Amniotic stem cell (primary cell): ENCODE measurements around the gene TRIM2.
A peak's percentile ranks its signal among the peaks of the same experiment; 100 is the strongest.
"Not testable (repeated sequence)": the region's sequence is repeated elsewhere in the genome, so short reads cannot be mapped to it uniquely, and the experiment has no call there.

Experiments used
- DNase-seq: peaks from one replicate; lab custom pipeline; 2025; lab: John Stamatoyannopoulos, UW

The TRIM2 gene

DNA sequence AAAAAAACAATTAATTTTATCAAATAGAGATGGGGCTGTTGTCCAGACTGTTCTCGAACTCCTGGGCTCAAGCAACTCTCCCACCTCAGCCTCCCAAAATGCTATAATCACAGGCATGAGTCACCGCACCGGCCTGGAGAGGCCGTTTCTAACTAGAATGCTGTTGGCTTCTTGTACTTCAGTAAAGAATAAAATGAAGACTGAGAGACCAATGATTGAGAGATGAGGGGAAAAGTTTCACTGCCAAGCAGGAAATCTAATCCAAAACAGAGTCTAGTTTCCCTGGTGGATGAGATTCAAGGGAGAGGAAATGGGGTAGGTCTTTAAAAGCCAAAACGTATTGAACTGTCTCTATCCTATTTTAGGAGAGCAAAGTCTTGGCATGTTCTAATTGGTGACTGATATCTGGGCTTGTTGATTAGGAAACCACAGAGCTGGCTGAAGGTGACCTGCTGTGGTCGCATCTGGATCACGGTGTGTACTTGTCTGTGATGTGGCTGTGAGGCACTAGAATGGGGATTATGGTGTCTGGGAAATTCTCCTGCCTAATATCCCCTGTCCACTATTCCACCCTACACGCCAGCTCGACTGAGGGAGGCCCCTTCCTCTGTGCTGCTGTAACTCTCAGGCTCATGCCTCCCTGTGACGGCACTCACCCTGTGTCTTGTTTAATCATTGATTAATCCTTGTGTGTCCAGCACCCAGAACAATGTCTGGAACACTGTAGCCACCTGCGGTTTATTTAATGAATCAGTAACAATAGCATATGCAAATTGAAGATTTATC lies 15.0 kb upstream of the TRIM2 start:
- DNase-seq = no peak

DNA sequence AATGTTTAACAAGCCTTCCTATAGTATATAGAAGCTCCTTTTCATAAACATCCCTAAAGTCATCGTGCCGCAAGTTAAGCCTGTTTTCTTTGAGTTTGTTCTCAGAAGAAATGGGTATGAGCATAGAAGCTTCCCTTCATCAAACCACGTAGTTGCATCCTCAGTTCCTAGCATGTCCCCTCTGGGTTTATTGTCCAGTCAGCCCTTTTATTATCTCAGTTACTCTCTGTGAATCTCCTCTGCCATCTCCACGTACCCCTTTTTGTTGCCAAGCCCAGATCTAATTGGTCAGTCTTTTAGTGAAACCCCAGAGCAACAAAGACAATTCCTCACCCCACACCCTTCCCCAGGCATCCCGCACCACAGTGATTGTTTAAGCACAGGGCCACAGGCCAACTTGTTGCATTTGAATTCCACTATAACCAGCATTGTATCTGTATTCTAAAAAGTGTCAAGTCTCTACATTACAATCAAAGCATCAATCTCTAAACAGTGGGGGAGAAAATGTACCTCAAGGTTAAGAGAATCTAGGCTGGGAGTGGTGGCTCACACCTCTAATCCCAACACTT lies 12.4 kb upstream of the TRIM2 start:
- DNase-seq = no peak

DNA sequence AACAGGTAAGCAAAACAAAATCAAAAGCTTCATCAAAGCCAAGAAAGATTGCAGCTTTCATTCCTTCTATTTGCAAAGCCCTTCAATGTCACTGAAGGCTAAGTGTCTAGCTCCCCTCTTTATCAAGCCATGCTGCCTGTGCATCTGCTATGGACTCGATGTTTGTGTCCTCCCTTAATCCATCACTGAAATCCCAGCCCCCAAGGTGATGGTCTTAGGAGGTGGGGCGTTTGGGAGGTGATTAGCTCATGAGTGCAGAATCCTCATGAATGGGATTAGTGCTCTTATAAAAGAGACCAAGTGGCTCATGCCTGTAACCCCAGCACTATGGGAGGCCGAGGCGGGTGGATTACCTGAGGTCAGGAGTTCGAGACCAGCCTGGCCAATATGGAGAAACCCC lies 6.9 kb upstream of the TRIM2 start:
- no peak for DNase-seq

DNA sequence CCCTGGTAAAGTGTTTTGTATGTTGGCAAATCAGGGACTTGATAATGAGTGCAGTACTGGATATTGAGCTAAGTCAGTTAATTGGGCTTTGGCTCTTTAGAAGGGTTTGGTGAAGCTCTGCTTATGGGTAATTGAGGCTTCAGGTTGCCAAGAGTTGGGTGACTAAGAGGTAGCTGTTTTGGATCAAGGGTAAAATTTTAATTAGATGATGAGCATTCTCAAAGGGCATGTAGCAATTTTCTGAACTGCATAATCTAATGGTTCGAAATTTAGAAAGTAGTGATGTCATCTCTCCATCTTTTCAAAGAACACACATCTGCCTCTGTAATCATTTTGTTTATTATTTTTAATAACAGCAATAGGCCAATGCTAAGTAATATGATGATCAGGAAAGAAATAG lies 5.5 kb upstream of the TRIM2 start:
- no peak for DNase-seq

DNA sequence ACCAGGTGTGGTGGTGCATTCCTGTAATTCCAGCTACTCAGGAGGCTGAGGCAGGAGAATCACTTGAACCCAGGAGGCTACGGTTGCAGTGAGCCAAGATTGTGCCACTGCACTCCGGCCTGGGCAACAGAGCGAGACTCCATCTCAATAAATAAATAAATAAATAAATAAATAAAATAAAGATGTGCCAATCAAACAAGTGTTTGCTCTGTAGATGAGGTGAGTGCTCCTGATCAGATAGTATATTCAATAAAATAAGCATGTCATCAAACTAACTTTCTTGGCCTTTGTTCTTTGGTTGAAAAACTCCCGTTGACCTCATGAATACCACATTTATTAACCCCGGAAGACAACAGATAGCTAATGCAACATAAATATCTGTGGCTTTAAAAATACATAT lies 497 bp upstream of the TRIM2 start:
- not testable (repeated sequence) for DNase-seq

DNA sequence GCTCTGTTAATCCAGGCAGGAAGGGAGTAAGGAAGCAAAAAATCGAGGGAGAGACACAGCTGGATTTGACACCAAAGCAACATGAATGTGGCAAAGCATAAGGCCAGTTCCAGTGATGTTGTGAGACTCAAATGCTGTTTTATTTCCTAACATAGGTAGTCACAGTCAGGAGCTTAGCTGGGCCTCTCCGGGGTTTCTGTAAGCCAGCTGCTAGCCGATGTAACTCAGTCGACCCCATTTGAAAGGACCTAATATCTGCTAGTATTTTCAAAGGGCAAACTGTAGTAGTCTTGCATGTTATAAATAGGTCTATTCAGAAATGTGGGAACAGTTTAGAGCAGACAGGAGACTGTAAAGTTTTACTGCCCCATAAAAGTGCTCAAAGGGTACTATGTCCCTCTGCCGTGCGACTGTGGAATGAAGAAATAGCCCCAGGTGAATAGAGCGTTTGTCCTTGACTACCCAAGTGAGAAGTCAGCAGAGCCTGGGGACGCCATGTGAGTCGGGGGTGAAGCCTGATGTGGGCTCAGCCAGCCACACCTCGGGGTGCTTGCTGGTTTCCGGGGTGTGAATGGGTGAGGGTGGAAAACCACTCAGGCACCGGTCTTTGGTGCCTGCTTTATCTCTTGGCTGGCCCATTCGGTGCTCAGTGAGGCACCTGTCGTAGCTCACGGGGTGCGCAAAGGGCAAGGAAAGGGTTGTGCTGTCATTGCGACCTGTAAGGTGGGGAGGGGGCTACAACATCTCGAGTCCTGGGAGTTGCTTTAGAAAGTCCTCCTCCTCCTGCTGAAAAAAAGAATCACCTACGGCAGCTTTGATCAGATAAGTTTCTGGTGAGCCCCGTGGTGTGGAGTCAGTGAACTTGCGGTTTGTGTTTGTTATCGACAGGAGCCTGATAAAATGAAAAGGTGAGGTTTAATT lies 745 bp downstream of the TRIM2 start:
- DNase-seq = no peak

DNA sequence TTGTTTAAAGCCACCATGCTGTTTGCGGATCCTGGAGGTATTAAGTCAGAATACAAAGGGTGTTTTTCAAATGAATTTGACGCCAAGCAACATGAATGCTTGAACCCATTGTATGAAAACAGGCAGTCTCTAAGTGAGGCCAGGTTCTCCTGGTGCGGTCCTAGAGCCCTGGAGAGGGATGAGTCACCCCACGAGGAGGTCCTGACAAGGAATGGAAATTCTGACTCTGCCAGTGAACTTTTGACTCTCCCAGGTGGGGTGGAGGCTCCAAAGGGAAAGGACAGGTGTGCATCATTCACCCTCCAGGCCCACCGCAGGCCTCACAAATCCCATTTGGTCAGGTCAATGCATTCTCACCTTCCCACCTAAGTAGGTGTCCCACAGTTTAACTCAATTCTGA lies 1.5 kb downstream of the TRIM2 start:
- no peak for DNase-seq

DNA sequence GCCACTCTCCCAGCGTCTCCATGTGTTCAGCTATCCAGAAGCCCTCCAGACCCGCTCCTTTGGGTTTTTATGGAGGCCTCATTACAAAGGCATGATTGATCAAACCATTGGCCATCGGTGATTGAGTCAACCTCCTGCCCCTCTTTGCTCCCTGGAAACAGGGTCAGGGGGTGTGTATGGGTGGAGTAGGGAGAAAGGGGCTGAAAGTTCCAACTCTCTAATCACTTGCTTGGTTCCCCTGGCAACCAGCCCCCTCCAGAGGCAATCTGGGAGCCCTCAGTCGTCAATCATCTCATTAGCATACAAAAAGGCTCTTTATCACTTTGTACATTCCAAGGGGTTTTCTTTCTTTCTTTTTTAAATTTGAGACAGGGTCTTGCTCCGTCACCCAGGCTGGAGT lies 2.3 kb downstream of the TRIM2 start:
- no peak for DNase-seq

DNA sequence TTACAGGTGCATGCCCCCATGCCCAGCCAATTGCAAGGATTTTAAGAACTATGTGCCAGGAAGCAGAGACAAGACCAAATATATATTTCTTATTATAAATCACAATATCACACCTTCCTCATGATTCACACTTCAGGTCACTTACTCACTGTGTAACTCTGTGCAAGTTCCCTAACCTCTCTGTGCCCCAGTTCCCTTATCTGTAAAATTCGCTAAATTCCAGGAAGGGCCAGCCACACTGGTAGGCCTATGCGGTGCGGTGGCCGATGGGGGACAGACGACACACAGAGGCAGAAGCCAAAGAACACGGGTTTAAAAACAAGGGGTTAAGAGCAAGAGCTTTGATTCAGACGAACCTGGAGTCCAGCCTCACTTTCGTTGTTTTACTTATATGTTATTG lies 2.8 kb downstream of the TRIM2 start:
- DNase-seq = no peak

DNA sequence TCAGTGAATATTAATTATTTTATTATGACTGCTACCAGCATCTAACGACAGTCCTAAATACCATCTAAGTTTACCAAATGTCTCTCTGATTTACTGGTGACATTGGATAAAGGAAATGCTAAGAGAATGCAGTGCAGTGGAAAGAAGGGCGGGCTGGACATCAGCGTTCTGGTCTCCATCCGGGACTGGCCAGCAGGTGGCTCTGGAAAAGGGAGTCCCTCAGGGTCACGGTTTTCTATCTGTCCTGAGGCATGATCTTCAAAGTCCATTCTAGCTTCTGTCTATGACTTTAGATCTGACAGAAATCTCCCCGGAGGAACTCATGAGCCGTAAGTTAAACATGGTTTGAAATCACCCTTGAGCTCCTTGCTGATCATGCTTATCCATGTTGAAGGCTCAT lies 3.3 kb downstream of the TRIM2 start:
- DNase-seq = no peak

DNA sequence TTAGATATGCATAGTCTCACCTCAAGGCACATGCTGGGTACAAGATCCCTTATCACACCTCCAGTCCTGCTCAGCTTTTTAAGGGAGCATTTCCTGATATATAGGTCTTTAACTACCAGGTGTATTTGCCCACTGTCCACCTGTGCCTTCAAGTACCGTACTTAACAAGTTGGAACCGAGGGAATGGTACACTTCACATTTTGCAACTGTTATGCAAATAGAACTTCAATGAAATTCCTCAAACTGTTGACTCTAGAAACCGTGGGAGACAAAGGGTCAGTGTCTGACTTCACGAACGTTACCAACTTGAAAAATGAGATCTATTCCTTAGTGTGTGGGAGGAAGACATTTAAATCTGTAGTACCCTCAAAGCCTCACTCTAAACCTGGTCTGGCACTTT lies 5.2 kb downstream of the TRIM2 start:
- no peak for DNase-seq

DNA sequence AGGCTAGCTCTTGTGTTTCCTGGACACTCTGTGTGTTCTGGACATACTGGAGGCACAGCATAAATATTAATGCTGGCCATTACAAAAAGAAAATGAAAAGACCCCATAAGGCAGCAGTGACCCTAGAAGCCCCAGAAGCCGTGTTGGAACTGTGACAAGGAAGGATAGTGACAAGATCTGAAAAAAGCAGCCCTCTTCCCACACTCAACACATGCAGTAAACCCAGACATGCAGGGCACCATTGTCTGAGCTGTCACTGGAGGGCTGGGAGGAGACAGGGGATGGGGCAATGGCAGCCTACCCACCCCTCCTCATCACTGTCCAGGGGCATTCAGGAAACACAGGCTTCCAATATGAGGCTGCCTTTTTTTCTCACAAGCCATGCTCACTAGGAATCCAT lies 6.5 kb downstream of the TRIM2 start:
- no peak for DNase-seq

DNA sequence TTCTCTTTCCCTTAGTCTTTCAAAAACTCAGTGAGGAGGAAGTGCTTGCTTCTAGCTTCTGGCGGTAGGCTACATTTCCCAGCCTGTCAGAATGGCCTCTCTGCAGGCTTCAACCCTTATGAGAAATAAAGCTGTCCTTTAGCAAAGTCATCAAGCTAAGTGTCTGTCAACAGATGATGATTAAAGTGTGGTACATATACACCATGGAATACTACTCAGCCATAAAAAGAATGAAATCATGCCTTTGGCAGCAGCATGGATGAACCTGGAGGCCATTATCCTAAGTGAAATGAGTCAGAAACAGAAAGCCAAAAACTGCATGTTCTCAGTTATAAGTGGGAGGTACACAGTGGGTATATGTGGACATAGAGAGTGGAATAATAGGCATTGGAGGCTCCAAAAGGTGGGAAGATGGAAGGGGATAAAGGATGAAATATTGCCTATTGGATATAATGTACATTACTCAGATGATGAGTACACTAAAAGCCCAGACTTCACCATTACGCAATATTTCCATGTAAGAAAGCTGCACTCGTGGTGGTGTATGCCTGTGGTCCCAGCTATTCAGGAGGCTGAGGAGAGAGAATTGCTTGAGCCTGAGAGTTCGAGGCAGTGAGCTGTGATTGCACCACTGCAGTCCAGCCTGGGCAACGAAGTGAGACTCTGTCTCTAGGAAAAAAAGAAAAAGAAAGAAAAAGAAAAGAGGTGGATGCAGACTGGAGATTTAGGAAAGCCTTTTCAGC lies 7.9 kb downstream of the TRIM2 start:
- DNase-seq = no peak

DNA sequence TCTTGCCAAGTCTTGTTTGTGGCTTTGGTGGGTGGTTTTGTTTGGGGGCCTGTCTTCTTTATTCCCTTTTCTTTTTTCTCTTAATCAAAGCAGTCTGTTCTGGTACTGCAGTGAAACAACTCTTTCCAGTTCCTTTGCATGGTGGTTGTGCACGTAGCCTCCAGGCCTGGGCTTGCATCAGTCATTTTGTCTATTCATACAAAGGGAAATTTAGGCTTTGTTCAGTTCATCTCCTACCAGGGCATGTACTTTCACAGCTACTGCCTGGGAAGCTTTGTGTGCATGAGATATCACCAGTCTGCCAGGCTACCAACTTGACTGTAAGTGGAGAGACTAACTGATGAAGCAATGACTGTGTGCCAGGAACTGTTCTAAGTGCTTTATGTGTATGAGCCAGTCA lies 8.5 kb downstream of the TRIM2 start:
- no peak for DNase-seq

DNA sequence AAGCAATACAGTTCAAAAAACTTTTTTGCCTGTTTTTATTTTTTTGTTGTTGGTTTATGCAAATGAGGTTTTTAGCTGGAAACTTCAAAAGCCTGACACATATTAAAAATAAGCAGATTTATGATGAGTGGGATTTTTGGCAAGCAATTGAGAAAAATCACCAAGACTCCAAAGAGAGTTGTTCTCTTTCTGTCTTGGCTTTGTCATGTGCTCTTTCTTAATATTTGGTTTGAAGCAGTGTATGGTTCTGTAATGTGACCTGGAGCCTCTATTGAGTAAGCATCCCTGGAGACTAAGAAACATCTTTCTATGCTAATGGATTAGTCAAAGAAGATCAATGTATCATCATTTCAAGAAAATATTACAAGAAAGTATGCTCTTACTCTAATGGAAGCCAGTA lies 11.7 kb downstream of the TRIM2 start:
- DNase-seq = no peak

DNA sequence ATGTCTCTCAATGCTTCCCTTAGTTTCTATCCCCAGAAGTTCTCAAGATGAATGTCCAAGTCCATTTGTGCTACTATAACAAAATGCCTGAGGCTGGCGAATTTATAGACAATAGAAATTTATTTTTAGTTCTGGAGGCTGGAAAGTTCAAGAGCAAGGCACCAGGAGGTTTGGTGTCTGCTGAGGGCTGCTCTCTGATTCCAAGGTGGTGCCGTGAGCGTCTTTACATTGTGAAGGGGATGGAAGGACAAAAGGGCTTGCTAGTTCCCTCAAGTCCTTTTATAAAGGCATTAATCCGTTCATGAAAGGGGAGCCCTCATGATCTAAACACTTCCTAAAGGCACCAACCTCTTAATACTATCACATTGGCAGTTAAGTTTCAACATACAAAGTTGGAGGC lies 12.3 kb downstream of the TRIM2 start:
- DNase-seq = no peak

DNA sequence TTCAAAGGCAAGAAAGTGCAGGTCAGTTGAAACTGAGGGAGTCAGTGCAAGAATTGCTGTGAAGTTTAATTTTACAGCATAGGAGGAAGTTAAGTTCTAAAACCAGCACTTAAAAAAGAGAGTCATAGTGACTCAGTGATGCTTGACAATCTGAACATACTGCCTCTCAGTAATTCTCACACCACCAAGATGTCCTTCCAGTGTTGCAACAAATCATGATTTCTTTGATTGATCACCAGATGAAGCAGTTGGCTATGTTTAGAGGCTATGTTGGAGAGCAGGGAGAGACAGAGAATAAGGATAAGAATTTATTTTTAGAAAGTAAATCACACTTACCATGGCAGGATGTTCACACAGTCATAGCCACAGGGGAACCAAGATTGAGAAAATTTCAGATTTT lies 13.2 kb downstream of the TRIM2 start:
- no peak for DNase-seq

DNA sequence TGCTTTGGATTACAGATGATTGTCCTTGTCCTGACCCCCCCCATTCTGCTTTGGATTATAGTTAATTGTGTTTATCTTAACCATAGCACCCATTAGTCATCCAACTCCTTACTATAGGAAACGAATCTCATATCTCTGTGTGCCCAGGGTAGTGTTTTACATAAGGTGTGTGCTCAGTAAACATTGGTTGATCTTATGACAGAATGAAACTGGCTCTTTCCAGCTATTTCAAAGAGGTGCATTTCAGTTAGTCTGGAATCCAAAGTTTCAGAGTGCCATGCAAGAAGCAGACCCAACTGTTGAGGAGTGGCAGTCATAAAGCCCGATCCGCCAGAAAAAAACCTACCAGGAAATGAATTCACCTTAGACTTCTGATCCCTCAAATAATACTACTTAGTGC lies 14.7 kb downstream of the TRIM2 start:
- no peak for DNase-seq

DNA sequence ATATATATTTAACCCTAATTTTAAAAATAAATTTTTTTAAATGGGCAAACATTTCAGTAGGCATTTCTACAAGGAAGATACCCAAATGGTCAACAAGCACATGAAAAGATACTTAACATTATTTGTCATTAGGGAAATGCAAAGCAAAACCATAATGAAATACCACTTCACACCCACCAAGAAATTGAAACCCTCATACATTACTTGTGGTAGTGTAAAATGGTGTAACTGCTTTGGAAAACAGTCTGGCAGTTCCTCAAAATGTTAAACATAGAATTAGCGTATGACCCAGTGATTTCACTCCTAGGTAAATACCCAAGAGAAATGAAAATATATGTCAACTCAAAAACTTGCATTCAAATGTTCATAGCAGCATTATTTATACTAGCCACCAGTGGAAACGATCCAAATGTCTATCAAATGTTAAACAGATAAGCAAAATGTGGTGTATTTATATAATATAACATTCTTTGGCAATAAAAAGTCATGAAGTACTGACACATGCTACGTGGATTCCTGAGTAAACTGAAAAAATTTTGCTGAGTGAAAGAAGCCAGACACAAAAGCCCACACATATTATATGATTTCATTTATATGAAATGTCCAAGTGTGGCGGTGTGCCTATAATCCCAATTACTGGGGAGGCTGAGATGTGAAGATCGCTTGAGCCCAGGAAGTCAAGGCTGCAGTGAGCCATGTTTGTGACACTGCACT lies 16.6 kb downstream of the TRIM2 start:
- DNase-seq = no peak

DNA sequence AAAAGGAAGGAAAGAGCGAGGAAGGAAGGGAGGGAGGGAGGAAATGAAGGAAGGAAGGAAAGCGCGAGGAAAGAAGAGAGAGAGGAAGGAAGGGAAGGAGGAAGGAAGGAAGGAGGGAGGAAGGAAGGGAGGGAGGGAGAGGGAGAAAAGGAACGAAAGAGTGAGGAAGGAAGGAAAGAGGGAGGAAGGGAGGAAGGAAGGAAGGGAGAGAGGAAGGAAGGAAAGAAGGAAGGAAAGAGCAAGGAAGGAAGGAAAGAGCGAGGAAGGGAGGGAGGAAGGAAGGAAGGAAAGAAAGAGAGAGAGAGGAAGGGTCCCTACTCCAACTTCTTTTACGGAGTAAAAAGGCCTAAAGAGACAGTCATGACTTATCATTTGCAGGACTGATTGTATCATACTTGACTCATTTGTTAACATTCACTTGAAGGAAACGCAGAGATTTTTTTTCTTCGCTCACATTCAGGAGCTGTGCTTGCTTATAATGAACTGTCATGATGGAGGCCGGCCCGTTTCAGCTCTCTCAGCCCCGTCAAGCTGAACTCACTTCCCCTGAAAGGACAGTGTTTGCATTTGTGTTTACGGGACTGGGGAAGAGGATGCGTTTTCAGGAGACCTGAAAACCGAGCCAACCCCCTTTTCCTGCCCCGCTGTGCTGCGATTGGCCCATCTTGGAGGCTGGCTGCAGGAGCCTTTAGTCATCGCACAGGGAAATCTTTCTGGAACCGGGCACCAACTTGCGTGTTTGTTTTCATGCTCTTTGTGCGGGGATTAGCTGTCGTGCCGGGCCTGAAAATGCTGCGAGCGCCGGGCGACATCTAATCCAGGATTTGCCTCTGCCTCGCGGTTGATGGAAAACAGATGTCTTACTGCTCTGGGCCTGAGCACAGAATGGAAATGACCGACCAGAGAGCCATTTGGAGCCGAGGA lies 17.8 kb downstream of the TRIM2 start:
- peak; percentile 83 for DNase-seq
